ENCODE measurements around the gene PSD4. TPM values are rescaled to one million over a fixed set of nuclear protein-coding genes. Genes with fewer than 3 reads are reported as not detected.

Gene PSD4
- total and polyA plus RNA-seq, 10 of the 15 experiments (the other 5 are each of a cell fraction or from before 2014, with no cell fraction given) = 0.68 to 114 (median 35.1) TPM

- no peak overlapping the region for H2AFZ ChIP-seq (ENCODE audit: control insufficient read depth, low read depth, low read length)
- ATAC-seq = no peak
- peaks cover 16% of the 10 kb centered on the region for H4K20me1 ChIP-seq (ENCODE audit: control insufficient read depth, insufficient read depth)
- TF ChIP-seq POLR2A (IDR thresholded peaks at IDR 0.05; ENCODE audit: low read depth, low read length) = 0 out of 2 replicates have a peak, but pooled peaks have one; percentile 18
- no peak for TF ChIP-seq NFYA (IDR thresholded peaks at IDR 0.05; ENCODE audit: borderline replicate concordance, low read depth, low read length)
- H3K36me3 ChIP-seq (ENCODE audit: control insufficient read depth in 2 of 2, insufficient read depth in 2 of 2, low read length in 1 of 2) = peaks cover 29 to 43% of the 10 kb centered on the region in 2 experiments
- no peak overlapping the region for H3K9ac ChIP-seq (ENCODE audit: control insufficient read depth, insufficient read depth, low read length)
- in situ Hi-C loops (cut with MboI) (no loop called here), intact Hi-C loops (cut with micrococcal nuclease; ENCODE audit: unreplicated experiment) (no loop called here)
- SMC1A ChIA-PET (ENCODE audit: uncharacterized antibody, unreplicated experiment) = no interaction called here
- CTCF ChIA-PET = no interaction called here
- no peak overlapping the region for H3K27ac ChIP-seq (ENCODE audit: control insufficient read depth, insufficient read depth)
- H3K79me2 ChIP-seq (ENCODE audit: control insufficient read depth, insufficient read depth, low read length) = peaks cover 39% of the 10 kb centered on the region
- H3K9me3 ChIP-seq (replicated peaks; ENCODE audit: control insufficient read depth, insufficient read depth, low read length) = no peaks in the 10 kb centered on the region
- no peak overlapping the region for H3K4me2 ChIP-seq (ENCODE audit: control insufficient read depth, insufficient read depth)
- RAD21 ChIA-PET (ENCODE audit: unreplicated experiment) = no interaction called here
- H3K27me3 ChIP-seq (replicated peaks in 1 of 2; ENCODE audit: control insufficient read depth in 2 of 2, insufficient read depth in 2 of 2, low read length in 1 of 2) = no peaks in the 10 kb centered on the region
- FAIRE-seq = no peak
- BruUV-seq (replicated peaks) = no TSS peak
- H3K4me1 ChIP-seq (ENCODE audit: control insufficient read depth, insufficient read depth, low read length) = no peaks in the 10 kb centered on the region; the same call in 1 of the 2 replicates
- 86% methylated on average over 10 of the region's 10 CpGs for WGBS (ENCODE audit: insufficient coverage, insufficient replicate concordance, low lambda C conversion rate, missing lambda C conversion rate)
- no peak overlapping the region for H3K4me3 ChIP-seq
- DNase-seq (ENCODE audit: low read depth, low spot score) = no peak
- POLR2A ChIA-PET = no interaction called here
These were observed 12.1 kb downstream of the PSD4 start for GRCh38 chr2:113185664-113186432.

- Histone ChIP-seq H3K9me3 (replicated peaks; ENCODE audit: control insufficient read depth, insufficient read depth, low read length) (no peaks in the 10 kb centered on the region), H3K79me2 (ENCODE audit: control insufficient read depth, insufficient read depth, low read length) (peaks cover 35% of the 10 kb centered on the region), H2AFZ (ENCODE audit: control insufficient read depth, low read depth, low read length) (no peak overlapping the region), H3K4me3 (no peak overlapping the region), H3K9ac (ENCODE audit: control insufficient read depth, insufficient read depth, low read length) (no peak overlapping the region), H3K27ac (ENCODE audit: control insufficient read depth, insufficient read depth) (no peak overlapping the region), H3K4me1 (ENCODE audit: control insufficient read depth, insufficient read depth, low read length) (no peaks in the 10 kb centered on the region; the same call in 1 of the 2 replicates), H3K36me3 (ENCODE audit: control insufficient read depth in 2 of 2, insufficient read depth in 2 of 2, low read length in 1 of 2) (peaks cover 31 to 44% of the 10 kb centered on the region in 2 experiments), H3K27me3 (replicated peaks in 1 of 2; ENCODE audit: control insufficient read depth in 2 of 2, insufficient read depth in 2 of 2, low read length in 1 of 2) (no peaks in the 10 kb centered on the region), H4K20me1 (ENCODE audit: control insufficient read depth, insufficient read depth) (peaks cover 14% of the 10 kb centered on the region), H3K4me2 (ENCODE audit: control insufficient read depth, insufficient read depth) (no peak overlapping the region)
- ChIA-PET SMC1A (ENCODE audit: uncharacterized antibody, unreplicated experiment) (no interaction called here), POLR2A (no interaction called here), RAD21 (ENCODE audit: unreplicated experiment) (no interaction called here), CTCF (interaction anchor here (6.7 kb wide), 1 partner anchor 48 kb away, joined by 40 read pairs; no protein-coding TSS in a partner anchor)
- FAIRE-seq (no peak), ATAC-seq (no peak), DNase-seq (ENCODE audit: low read depth, low spot score) (no peak)
- in situ Hi-C loops (cut with MboI) (no loop called here), intact Hi-C loops (cut with micrococcal nuclease; ENCODE audit: unreplicated experiment) (no loop called here)
- 90% methylated on average over 5 of the region's 5 CpGs for WGBS (ENCODE audit: insufficient coverage, insufficient replicate concordance, low lambda C conversion rate, missing lambda C conversion rate)
- TF ChIP-seq TCF7 (IDR thresholded peaks at IDR 0.05; ENCODE audit: borderline replicate concordance) (no peak), RELB (IDR thresholded peaks at IDR 0.05; ENCODE audit: low read depth) (no peak), JUND (IDR thresholded peaks at IDR 0.05; ENCODE audit: low read depth, low read length) (no peak), CEBPZ (IDR thresholded peaks at IDR 0.05; ENCODE audit: low read depth, low read length) (no peak), NKRF (conservative IDR thresholded peaks at IDR 0.05) (no peak), RB1 (IDR thresholded peaks at IDR 0.05; ENCODE audit: borderline replicate concordance) (no peak), SIN3A (IDR thresholded peaks at IDR 0.05; ENCODE audit: low read depth, low read length) (no peak)
- TSS peak; percentile 29 for BruUV-seq (replicated peaks)
These were observed 12.6 kb downstream of the PSD4 start for GRCh38 chr2:113186433-113186796.

Data from GM12878 (cell line).